ENCODE measurements around the gene SAYSD1. TPM values are rescaled to one million over a fixed set of nuclear protein-coding genes. Genes with fewer than 3 reads are reported as not detected.

The SAYSD1 gene
- total RNA-seq, 2 experiments from 2014 or later = 8.7 to 10.1 TPM

- POLR2A ChIA-PET = no interaction called here
- CTCF ChIA-PET = no interaction called here
Observed at GRCh38 chr6:39060467-39061160, 54.4 kb downstream of the SAYSD1 start.

- CTCF ChIA-PET = no interaction called here
- POLR2A ChIA-PET = no interaction called here
Observed at GRCh38 chr6:39059496-39060310, 55.3 kb downstream of the SAYSD1 start.

DNA sequence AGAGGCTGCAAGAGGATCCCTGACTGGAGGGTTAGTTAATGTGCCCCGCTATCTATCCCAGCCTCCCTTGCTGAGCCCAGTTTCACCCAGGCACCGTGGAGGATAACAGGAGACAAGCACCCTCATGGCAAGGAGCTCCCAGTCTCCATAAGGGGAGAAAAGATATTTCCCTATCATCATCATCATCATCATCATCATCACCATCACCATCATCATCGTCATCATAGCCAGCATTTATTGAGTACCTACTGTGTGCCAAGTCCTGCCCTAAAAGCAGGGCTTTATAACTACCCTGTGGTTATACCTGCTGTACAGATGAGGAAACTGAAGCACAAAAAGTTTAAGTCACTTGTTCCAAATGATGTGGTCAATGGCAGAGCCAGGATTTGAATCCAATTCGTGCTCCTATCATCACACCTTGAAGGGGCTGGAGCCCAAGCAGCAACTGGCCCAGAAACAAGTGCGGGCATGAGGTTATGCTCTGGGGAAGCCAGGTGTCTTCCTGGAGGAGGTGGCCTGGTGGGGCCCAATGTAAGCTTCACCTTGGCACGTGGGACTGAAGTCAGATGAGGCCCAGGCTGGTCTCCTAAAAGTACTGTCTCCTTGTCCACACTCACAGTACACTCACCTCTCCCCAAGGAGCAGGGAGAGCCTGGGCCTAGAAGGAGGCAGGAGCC is 56.4 kb downstream of the SAYSD1 start:
- ChIA-PET CTCF (no interaction called here), POLR2A (no interaction called here)

GRCh38 chr6:39057251-39058155 is 57.5 kb downstream of the SAYSD1 start:
- ChIA-PET POLR2A (no interaction called here), CTCF (no interaction called here)

DNA sequence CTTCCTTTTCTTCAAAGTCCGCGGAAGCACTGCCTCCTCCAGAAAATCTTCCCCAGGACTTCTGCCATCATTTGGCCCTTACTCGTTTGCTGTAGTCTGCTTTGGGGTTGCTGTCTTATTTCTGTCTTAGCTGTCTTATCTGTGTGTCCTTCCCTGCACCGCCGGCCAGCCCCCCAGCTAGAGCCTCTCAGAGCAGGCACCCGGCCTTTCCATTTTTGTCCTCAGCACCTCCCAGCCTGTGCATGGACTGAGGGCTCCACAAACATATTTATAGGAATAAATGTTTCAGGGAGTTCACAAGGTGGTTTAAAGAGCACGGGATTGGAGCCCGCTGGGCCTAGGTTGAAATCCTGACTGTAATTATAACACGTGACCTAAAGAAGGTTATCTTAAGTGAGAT is 58.3 kb downstream of the SAYSD1 start:
- POLR2A ChIA-PET = no interaction called here
- CTCF ChIA-PET = no interaction called here

- ChIA-PET POLR2A (no interaction called here), CTCF (no interaction called here)
Observed at GRCh38 chr6:39056191-39056590, 58.8 kb downstream of the SAYSD1 start.

- POLR2A ChIA-PET = interaction anchor here (0.6 kb wide), 1 partner anchor 63 kb away, joined by 3 read pairs; no protein-coding TSS in a partner anchor
- CTCF ChIA-PET = no interaction called here
Observed at GRCh38 chr6:39055661-39056060, 59.3 kb downstream of the SAYSD1 start.

DNA sequence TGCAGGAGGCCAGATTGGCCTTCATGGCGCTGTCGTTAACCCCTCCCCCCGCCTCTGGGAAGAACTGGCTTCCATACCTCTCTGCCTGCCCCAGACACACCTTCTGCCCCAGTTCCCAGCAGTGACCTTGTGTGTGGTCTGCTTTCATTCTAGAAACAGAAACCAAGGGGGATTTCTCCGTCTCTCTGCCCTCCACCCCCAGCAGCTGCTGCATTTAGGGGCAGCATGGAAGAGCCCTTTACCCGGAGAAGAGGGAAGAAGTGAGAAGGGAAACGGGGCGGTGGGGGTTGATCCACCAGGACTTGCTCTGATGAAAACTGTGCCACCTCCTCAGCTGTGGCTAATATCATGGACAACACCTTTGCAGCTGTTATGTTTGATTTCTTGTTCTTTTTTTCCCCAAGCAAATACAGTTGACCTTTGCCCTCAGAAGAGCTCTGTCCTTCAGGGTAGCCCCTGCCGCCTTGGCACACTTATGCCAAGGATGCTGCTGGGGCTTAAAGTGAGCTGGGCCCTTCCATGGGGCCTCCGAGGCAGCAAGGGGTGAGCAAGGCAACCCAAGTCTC is 60.3 kb downstream of the SAYSD1 start:
- CTCF ChIA-PET = no interaction called here
- POLR2A ChIA-PET = no interaction called here

Other genes with a start within 250 kb of the SAYSD1 start
- gene GLP1R, start 66.4 kb downstream of the SAYSD1 start, total RNA-seq = under 1 TPM in 1 of 2 experiments, not detected in 1; 0.15 TPM
- 10 to 100 TPM; 29.8 to 32.0 TPM for gene KCNK5, start 114.3 kb upstream of the SAYSD1 start, total RNA-seq
- gene KCNK17, start 199.2 kb upstream of the SAYSD1 start, total RNA-seq = not detected
- gene KCNK16, start 207.5 kb upstream of the SAYSD1 start, total RNA-seq = not detected